Measurements from ENCODE around the gene PFKP. TPM values are rescaled to one million over a fixed set of nuclear protein-coding genes. Genes with fewer than 3 reads are reported as not detected.
A peak's percentile ranks its signal among the peaks of the same experiment; 100 is the strongest.
"Not testable (repeated sequence)": the region's sequence is repeated elsewhere in the genome, so short reads cannot be mapped to it uniquely, and the experiment has no call there.

Gene PFKP
- total RNA-seq, 1 experiment from 2014 or later, result 265 TPM

GRCh38 chr10:3098689-3099088 lies 31.3 kb downstream of the PFKP start:
- DNase-seq (ENCODE audit: low read depth), result no peak

- DNase-seq (ENCODE audit: low read depth), result peak; percentile 29
Observed at GRCh38 chr10:3099291-3100092, 32.1 kb downstream of the PFKP start.

- no peak for DNase-seq (ENCODE audit: low read depth)
Observed at GRCh38 chr10:3100093-3100792, 32.9 kb downstream of the PFKP start.

GRCh38 chr10:3100856-3101640 lies 33.7 kb downstream of the PFKP start:
- DNase-seq (ENCODE audit: low read depth), result no peak

GRCh38 chr10:3102720-3103427 lies 35.5 kb downstream of the PFKP start:
- no peak for DNase-seq (ENCODE audit: low read depth)

- no peak for DNase-seq (ENCODE audit: low read depth)
Observed at GRCh38 chr10:3103646-3104045, 36.3 kb downstream of the PFKP start.

- DNase-seq (ENCODE audit: low read depth), result no peak
Observed at GRCh38 chr10:3104251-3104918, 37.0 kb downstream of the PFKP start.

- no peak for DNase-seq (ENCODE audit: low read depth)
Observed at GRCh38 chr10:3105166-3105565, 37.8 kb downstream of the PFKP start.

- no peak for DNase-seq (ENCODE audit: low read depth)
Observed at GRCh38 chr10:3105905-3106304, 38.6 kb downstream of the PFKP start.

GRCh38 chr10:3106328-3106727 lies 39.0 kb downstream of the PFKP start:
- DNase-seq (ENCODE audit: low read depth), result not testable (repeated sequence)

- DNase-seq (ENCODE audit: low read depth), result no peak
Observed at GRCh38 chr10:3106928-3107425, 39.6 kb downstream of the PFKP start.

- DNase-seq (ENCODE audit: low read depth), result peak; percentile 95
Observed at GRCh38 chr10:3107426-3107961, 40.1 kb downstream of the PFKP start.

GRCh38 chr10:3108033-3108432 lies 40.7 kb downstream of the PFKP start:
- DNase-seq (ENCODE audit: low read depth), result no peak

GRCh38 chr10:3108575-3109105 lies 41.3 kb downstream of the PFKP start:
- no peak for DNase-seq (ENCODE audit: low read depth)

- DNase-seq (ENCODE audit: low read depth), result no peak
Observed at GRCh38 chr10:3109196-3109595, 41.8 kb downstream of the PFKP start.

- no peak for DNase-seq (ENCODE audit: low read depth)
Observed at GRCh38 chr10:3109633-3110032, 42.3 kb downstream of the PFKP start.

- no peak for DNase-seq (ENCODE audit: low read depth)
Observed at GRCh38 chr10:3110782-3111620, 43.7 kb downstream of the PFKP start.

GRCh38 chr10:3111621-3112163 lies 44.3 kb downstream of the PFKP start:
- no peak for DNase-seq (ENCODE audit: low read depth)

- DNase-seq (ENCODE audit: low read depth), result no peak
Observed at GRCh38 chr10:3113343-3113720, 46.0 kb downstream of the PFKP start.
